ENCODE results near the gene SEPTIN1. TPM values are rescaled to one million over a fixed set of nuclear protein-coding genes. Genes with fewer than 3 reads are reported as not detected.
A peak's percentile ranks its signal among the peaks of the same experiment; 100 is the strongest.

Gene SEPTIN1
- total RNA-seq, 1 donor from 2014 or later: not detected

- Histone ChIP-seq H3K27ac (peak within 1 kb of the TSS; percentile 95 to 98), H3K9me3 (no peaks in the 10 kb centered on the region), H3K4me3 (peak within 1 kb of the TSS; percentile 72 to 87), H3K4me1 (peaks cover 10 to 42% of the 10 kb centered on the region in 2 donors), H3K36me3 (peaks cover 40 to 55% of the 10 kb centered on the region in 2 donors), H3K27me3 (no peaks in the 10 kb centered on the region)
- TF ChIP-seq CTCF (IDR thresholded peaks at IDR 0.05): peak in 1 of 3 experiments; percentile 5
- intact Hi-C loops (cut with DNase I): loop anchor here (1.0 to 5.0 kb wide), 5 partner anchors 15 to 172 kb away; partner anchors contain the start of genes TBC1D10B, ZNF48 and ZNF768
- peak; percentile 84 to 99 for DNase-seq (ENCODE audit: low spot score in 2 of 2)
These were observed 27.0 kb downstream of the SEPTIN1 start, which contains the start of gene CD2BP2 for GRCh38 chr16:30355144-30355953. CD2BP2 (minus strand) TSS chr16:30355308; CDS start chr16:30354681, 627 bp downstream.

DNA sequence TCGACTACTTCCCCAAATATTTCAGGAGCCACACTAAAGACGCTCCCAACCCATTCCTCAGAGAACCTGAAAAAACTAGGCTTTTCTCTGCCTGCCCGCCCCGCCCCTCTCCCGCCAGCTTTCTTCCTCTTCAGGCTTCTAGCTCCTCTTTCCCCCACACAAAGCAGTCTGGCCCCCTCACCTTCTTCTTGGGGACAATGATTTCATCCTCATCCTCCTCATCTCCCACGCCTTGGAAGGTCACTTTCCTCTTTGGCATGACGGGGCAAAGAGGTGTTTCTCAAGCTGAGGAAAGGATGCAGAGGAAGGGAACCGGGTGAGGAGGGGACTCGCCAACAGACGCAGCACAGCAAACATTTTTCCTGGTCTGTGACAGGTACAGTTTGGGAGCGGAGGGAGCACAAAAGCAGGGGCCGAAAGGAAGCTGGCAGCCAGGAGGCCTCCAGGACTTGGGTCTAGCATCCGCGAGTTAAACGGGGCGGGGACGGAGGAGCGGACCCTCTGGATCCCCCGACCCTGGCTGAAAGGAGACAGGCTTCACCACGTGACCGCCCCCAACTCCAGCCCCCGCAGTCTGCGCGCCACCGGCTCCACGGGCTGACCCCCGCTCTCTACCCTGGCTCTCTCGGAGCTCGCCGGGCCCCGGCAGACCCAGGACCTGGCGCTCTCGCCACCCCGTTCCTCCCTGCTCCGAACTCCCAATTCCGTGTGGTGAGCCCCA, 27.8 kb downstream of the SEPTIN1 start:
- intact Hi-C loops (cut with DNase I): loop anchor here (1.0 to 5.0 kb wide), 5 partner anchors 16 to 173 kb away; partner anchors contain the start of genes TBC1D10B, ZNF48 and ZNF768
- TF ChIP-seq CTCF (IDR thresholded peaks at IDR 0.05): no peak
- Histone ChIP-seq H3K36me3 (peaks cover 40 to 52% of the 10 kb centered on the region in 2 donors), H3K9me3 (no peaks in the 10 kb centered on the region), H3K4me1 (peaks cover 10 to 42% of the 10 kb centered on the region in 2 donors), H3K27ac (peak overlapping the region; percentile 95 to 98), H3K4me3 (peak overlapping the region; percentile 72 to 87), H3K27me3 (no peaks in the 10 kb centered on the region)
- DNase-seq (ENCODE audit: low spot score in 2 of 2): no peak

- H3K4me1 ChIP-seq: peaks cover 10 to 42% of the 10 kb centered on the region in 2 donors
- peak overlapping the region; percentile 95 to 98 for H3K27ac ChIP-seq
- no peak for DNase-seq (ENCODE audit: low spot score in 2 of 2)
- TF ChIP-seq CTCF (IDR thresholded peaks at IDR 0.05): no peak
- H3K36me3 ChIP-seq: peaks cover 32 to 42% of the 10 kb centered on the region in 2 donors
- no peaks in the 10 kb centered on the region for H3K27me3 ChIP-seq
- no peaks in the 10 kb centered on the region for H3K9me3 ChIP-seq
- H3K4me3 ChIP-seq: peak overlapping the region in 1 of 2 donors; percentile 72
- intact Hi-C loops (cut with DNase I): no loop called here
These were observed 28.8 kb downstream of the SEPTIN1 start for GRCh38 chr16:30353438-30354129.

GRCh38 chr16:30352488-30353401, 29.6 kb downstream of the SEPTIN1 start:
- no peaks in the 10 kb centered on the region for H3K9me3 ChIP-seq
- H3K4me1 ChIP-seq: peaks cover 10 to 42% of the 10 kb centered on the region in 2 donors
- intact Hi-C loops (cut with DNase I): no loop called here
- H3K27me3 ChIP-seq: no peaks in the 10 kb centered on the region
- TF ChIP-seq CTCF (IDR thresholded peaks at IDR 0.05): no peak
- DNase-seq (ENCODE audit: low spot score in 2 of 2): no peak
- no peak overlapping the region for H3K4me3 ChIP-seq
- H3K27ac ChIP-seq: peak overlapping the region; percentile 95 to 98
- H3K36me3 ChIP-seq: peaks cover 23 to 34% of the 10 kb centered on the region in 2 donors
